A549 (cell line): Measurements from ENCODE around the gene MEIS1. TPM values are rescaled to one million over a fixed set of nuclear protein-coding genes. Genes with fewer than 3 reads are reported as not detected.

Experiments used
- ATAC-seq, 2 experiments: fragments of 200-7000 bp in 1 of 2; fragments of >200 bp in 1 of 2; cut with Nextera tagmentation in 1 of 2; cut with Tn5 transposase in 1 of 2; 3 replicates each; pipeline versions ENCODE4 v1.8.0 to v1.9.1; 2018 to 2020; ENCODE audit warnings: mild to moderate bottlenecking in 1 of 2, moderate library complexity in 1 of 2
- CTCF ChIA-PET: fragments of 300-600 bp; sonication (Branson Sonifier 250); formaldehyde crosslinking; extraction: SDS; loops from one replicate; lab custom pipeline; 2021; ENCODE audit warnings: antibody characterized with exemption, inconsistent platforms; lab: Yijun Ruan, JAX
- POLR2A ChIA-PET: fragments of 350-600 bp; formaldehyde crosslinking; extraction: SDS; loops from one replicate; lab custom pipeline; 2021; ENCODE audit warnings: antibody characterized with exemption, inconsistent platforms; lab: Yijun Ruan, JAX
- DNase-seq, 2 experiments: peaks; one replicate each; pipeline versions ENCODE4 v3.0.0 to v3.0.0-alpha.2; 2011 to 2016; ENCODE audit warnings: low read depth in 1 of 2, low spot score in 1 of 2
- FAIRE-seq: peaks from 2 replicates; lab custom pipeline; 2011; peaks lifted over from hg19 to GRCh38; lab: Jason Lieb, UNC
- H3K27ac ChIP-seq, 2 experiments: fragments of >200 bp; sonication (Bioruptor Twin); formaldehyde crosslinking; 3 replicates each; pipeline ENCODE4 v1.5.1; 2016 to 2017
- H3K4me1 ChIP-seq: fragments of >200 bp; sonication (Bioruptor Twin); formaldehyde crosslinking; 3 replicates; pipeline ENCODE4 v1.6.1; 2016
- H3K4me2 ChIP-seq: fragments of >200 bp; sonication (Bioruptor Twin); formaldehyde crosslinking; 3 replicates; pipeline ENCODE4 v1.6.1; 2016
- H3K4me3 ChIP-seq: fragments of >200 bp; sonication (Bioruptor Twin); formaldehyde crosslinking; 3 replicates; pipeline ENCODE4 v1.5.1; 2016
- H3K9me3 ChIP-seq: fragments of >200 bp; sonication (Bioruptor Twin); formaldehyde crosslinking; 3 replicates; pipeline ENCODE4 v1.6.1; 2016
- ATOH8 ChIP-seq: fragments of 250-450 bp; sonication (Bioruptor Pico); IDR thresholded peaks from 2 replicates; pipeline ENCODE4 v1.5.0; 2020; ENCODE audit warnings: low read depth, mild to moderate bottlenecking, moderate library complexity
- CBX8 ChIP-seq: fragments of 200-600 bp; sonication (generic); IDR thresholded peaks from 2 replicates; pipeline ENCODE4 v1.6.1; 2016
- CTCF ChIP-seq: fragments of >200 bp; sonication (Bioruptor Twin); formaldehyde crosslinking; IDR thresholded peaks from 3 replicates; pipeline ENCODE4 v1.5.1; 2016
- EHMT2 ChIP-seq: fragments of 200-600 bp; sonication (generic); IDR thresholded peaks from 2 replicates; pipeline ENCODE4 v1.6.1; 2016; ENCODE audit warnings: antibody characterized with exemption, low read depth, mild to moderate bottlenecking, moderate library complexity
- FOXS1 ChIP-seq: fragments of 250-450 bp; sonication (Bioruptor Pico); IDR thresholded peaks from 2 replicates; pipeline ENCODE4 v1.5.0; 2020; ENCODE audit warnings: mild to moderate bottlenecking, moderate library complexity
- HDAC2 ChIP-seq: fragments of 200-600 bp; sonication (generic); IDR thresholded peaks from 2 replicates; pipeline ENCODE4 v1.6.1; 2016
- HOXA7 ChIP-seq: fragments of 250-450 bp; sonication (Bioruptor Pico); IDR thresholded peaks from 2 replicates; pipeline ENCODE4 v1.5.0; 2020; ENCODE audit warnings: mild to moderate bottlenecking, moderate library complexity
- HOXB13 ChIP-seq: fragments of 250-450 bp; sonication (Bioruptor Pico); IDR thresholded peaks from 2 replicates; pipeline ENCODE4 v1.5.0; 2020; ENCODE audit warnings: low read depth, mild to moderate bottlenecking, moderate library complexity
- MAFK ChIP-seq: fragments of 450-650 bp; IDR thresholded peaks from 2 replicates; pipeline ENCODE4 v1.6.1; 2014; ENCODE audit not compliant: partially characterized antibody
- MAX ChIP-seq: IDR thresholded peaks from 2 replicates; pipeline ENCODE4 v1.6.1; 2012
- NFE2L2 ChIP-seq: fragments of 150-350 bp; conservative IDR thresholded peaks from 2 replicates; pipeline ENCODE4 v1.6.1; 2014; ENCODE audit warnings: low read length
- NR3C1 ChIP-seq: fragments of >200 bp; sonication (Bioruptor Twin); formaldehyde crosslinking; IDR thresholded peaks from 3 replicates; pipeline ENCODE4 v1.6.1; 2017
- POLR2A ChIP-seq: IDR thresholded peaks from 2 replicates; pipeline ENCODE4 v1.6.1; 2012; ENCODE audit warnings: mild to moderate bottlenecking, low read length
- REST ChIP-seq: fragments of 200-600 bp; sonication (generic); IDR thresholded peaks from 2 replicates; pipeline ENCODE4 v1.6.1; 2016; ENCODE audit warnings: antibody characterized with exemption, mild to moderate bottlenecking, moderate library complexity
- RNF2 ChIP-seq: fragments of 200-600 bp; sonication (generic); IDR thresholded peaks from 2 replicates; pipeline ENCODE4 v1.6.1; 2016; ENCODE audit warnings: low read depth, mild to moderate bottlenecking, antibody characterized with exemption, moderate library complexity, borderline replicate concordance
- SREBF2 ChIP-seq: fragments of 450-650 bp; IDR thresholded peaks from 2 replicates; pipeline ENCODE4 v1.6.1; 2014; ENCODE audit warnings: mild to moderate bottlenecking, moderate library complexity
- USF2 ChIP-seq: fragments of 450-650 bp; IDR thresholded peaks from 2 replicates; pipeline ENCODE4 v1.6.1; 2014; ENCODE audit warnings: antibody characterized with exemption
- ZC3H11A ChIP-seq: fragments of 450-650 bp; IDR thresholded peaks from 2 replicates; pipeline ENCODE4 v1.6.1; 2014; ENCODE audit warnings: antibody characterized with exemption, mild to moderate bottlenecking
- ZFP36 ChIP-seq: fragments of 450-650 bp; IDR thresholded peaks from 2 replicates; pipeline ENCODE4 v1.6.1; 2014; ENCODE audit warnings: borderline replicate concordance; ENCODE audit not compliant: partially characterized antibody
- ZNF302 ChIP-seq: fragments of 250-450 bp; sonication (Bioruptor Pico); IDR thresholded peaks from 2 replicates; pipeline ENCODE4 v1.9.0; 2021; ENCODE audit warnings: inconsistent platforms, mild to moderate bottlenecking, moderate library complexity
- ZSCAN20 ChIP-seq: fragments of 250-450 bp; sonication (Bioruptor Pico); IDR thresholded peaks from 2 replicates; pipeline ENCODE4 v1.8.0; 2022; ENCODE audit warnings: mild to moderate bottlenecking, moderate library complexity
- WGBS: methylation state at CpG from one replicate; pipeline ENCODE4 v1.1.6; 2017; ENCODE audit errors: missing lambda C conversion rate; 5-methylcytosine and 5-hydroxymethylcytosine counted together
- polyA plus RNA-seq, 4 experiments: library from polyadenylated mRNA; depleted of rRNA in 3 of 4; stranded (reverse); fragments of >200 nt; fragmentation: RNase III in 1 of 4; extraction: RNeasy Plus Mini Kit Qiagen cat#74134 plus additional on column Dnase treatment in 1 of 4; gene quantifications; 2 replicates in 3 of 4; 3 replicates in 1 of 4; pipeline ENCODE4 v1.2.3, GENCODE V29; 2011 to 2017

Gene MEIS1
- polyA plus RNA-seq, 2 of the 4 experiments (the other 2 are of a cell fraction): 1.9 to 4.2 TPM

- TF ChIP-seq POLR2A (no peak), NR3C1 (no peak), RNF2 (no peak), ZNF302 (CRISPR knock-in tag) (no peak)
Observed at GRCh38 chr2:66445076-66445924, 10.4 kb downstream of the MEIS1 start.

GRCh38 chr2:66445925-66446871, 11.3 kb downstream of the MEIS1 start:
- Histone ChIP-seq H3K27ac (no peak overlapping the region), H3K4me2 (no peak overlapping the region), H3K4me1 (no peaks in the 10 kb centered on the region), H3K9me3 (no peaks in the 10 kb centered on the region), H3K4me3 (no peak overlapping the region)
- no peak for TF ChIP-seq ATOH8 (CRISPR knock-in tag)
- TF ChIP-seq EHMT2: no peak
- no peak for TF ChIP-seq SREBF2
- no peak for TF ChIP-seq FOXS1 (CRISPR knock-in tag)
- no peak for TF ChIP-seq RNF2
- TF ChIP-seq CBX8: no peak
- no peak for TF ChIP-seq MAFK
- no peak for TF ChIP-seq HOXA7 (CRISPR knock-in tag)
- TF ChIP-seq NFE2L2: no peak
- no peak for TF ChIP-seq CTCF
- no peak for TF ChIP-seq MAX
- TF ChIP-seq ZSCAN20 (CRISPR knock-in tag): no peak
- no peak for TF ChIP-seq HOXB13 (CRISPR knock-in tag)
- POLR2A ChIA-PET: no interaction called here
- ATAC-seq: no peak
- CTCF ChIA-PET: interaction anchor here (1.2 kb wide), 1 partner anchor 129 kb away, joined by 3 read pairs; no protein-coding TSS in a partner anchor
- no peak for FAIRE-seq
- no peak for DNase-seq
- 91% methylated on average over 66 of the region's 66 CpGs for WGBS

More at GRCh38 chr2:66445076-66445924, 10.4 kb downstream of the MEIS1 start:
- no peaks in the 10 kb centered on the region for H3K9me3 ChIP-seq
- no peak overlapping the region for H3K27ac ChIP-seq
- H3K4me2 ChIP-seq: no peak overlapping the region
- DNase-seq (no peak), ATAC-seq (no peak), FAIRE-seq (no peak)
- ChIA-PET CTCF (interaction anchor here (1.3 to 2.0 kb wide), 4 partner anchors 10 to 132 kb away, joined by 3 to 8 read pairs (median 4); partner anchors contain the start of gene MEIS1), POLR2A (no interaction called here)
- no peaks in the 10 kb centered on the region for H3K4me1 ChIP-seq
- WGBS: 94% methylated on average over 51 of the region's 52 CpGs
- no peak overlapping the region for H3K4me3 ChIP-seq

- Histone ChIP-seq H3K27ac (no peak overlapping the region), H3K4me2 (no peak overlapping the region), H3K4me1 (no peaks in the 10 kb centered on the region), H3K9me3 (no peaks in the 10 kb centered on the region), H3K4me3 (no peak overlapping the region)
- no peak for DNase-seq
- TF ChIP-seq REST: no peak
- TF ChIP-seq MAX: no peak
- TF ChIP-seq ZFP36: no peak
- TF ChIP-seq ATOH8 (CRISPR knock-in tag): no peak
- no peak for TF ChIP-seq HDAC2
- TF ChIP-seq ZC3H11A: no peak
- TF ChIP-seq USF2: no peak
- POLR2A ChIA-PET: no interaction called here
- CTCF ChIA-PET: interaction anchor here (1.2 kb wide), 1 partner anchor 128 kb away, joined by 3 read pairs; no protein-coding TSS in a partner anchor
- ATAC-seq: no peak
- FAIRE-seq: no peak
- WGBS: 88% methylated on average over 8 of the region's 8 CpGs
Observed at GRCh38 chr2:66446941-66447340, 12.0 kb downstream of the MEIS1 start.
